ENCODE measurements around the gene DNAJB1. TPM values are rescaled to one million over a fixed set of nuclear protein-coding genes. Genes with fewer than 3 reads are reported as not detected.

The DNAJB1 gene
- total and polyA plus RNA-seq, 2 of the 13 experiments (the other 11 are each of a cell fraction or from before 2014, with no cell fraction given), result 87.5 to 97.3 TPM

DNA sequence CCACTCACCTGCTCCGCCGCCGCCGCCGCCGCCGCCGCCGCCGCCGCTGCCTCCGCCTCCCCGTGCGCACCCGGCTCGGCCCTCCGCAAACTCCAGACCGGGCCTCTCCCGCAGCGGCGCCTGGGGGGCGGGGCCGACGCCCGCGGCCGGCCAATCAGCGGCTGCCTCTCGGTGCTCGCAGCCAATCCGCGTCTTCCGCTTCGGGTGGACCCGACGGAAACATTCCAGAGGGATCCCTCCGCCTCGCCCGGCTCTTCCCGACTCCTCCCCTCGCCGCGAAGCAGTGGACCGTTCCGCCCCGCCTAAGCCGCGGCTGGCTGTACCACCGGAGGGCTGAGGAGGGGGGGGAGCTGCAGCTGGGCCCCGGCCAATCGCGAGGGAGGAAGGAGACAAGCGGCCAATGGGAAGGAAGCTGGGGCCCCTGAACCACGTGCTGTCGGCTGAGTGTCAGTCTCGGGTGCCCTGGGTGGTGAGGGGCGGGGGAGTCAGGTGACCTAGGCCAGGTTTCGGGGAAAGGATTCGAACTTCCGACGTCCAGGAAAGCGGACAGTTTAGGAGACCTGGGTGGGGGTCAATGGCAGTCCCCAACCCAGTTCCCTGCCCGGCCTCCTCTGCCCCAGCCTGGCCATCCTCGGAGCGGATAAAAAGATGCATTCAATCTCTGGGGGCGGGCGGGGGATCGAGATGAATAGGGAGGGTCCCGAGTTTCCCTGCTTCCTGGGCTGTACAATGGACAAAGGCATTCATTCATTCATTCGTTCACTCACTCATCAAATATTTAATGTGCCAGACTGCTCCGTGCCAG lies 22.0 kb downstream of the DNAJB1 start, which contains the start of gene GIPC1 (continued):
- TF ChIP-seq KDM2A (CRISPR knock-in tag; IDR thresholded peaks at IDR 0.05; ENCODE audit: borderline replicate concordance, low read depth) (peak; percentile 73; the same call in 1 of the 2 replicates), ZNF781 (CRISPR knock-in tag; IDR thresholded peaks at IDR 0.05; ENCODE audit: borderline replicate concordance, not compliant biosample characterization) (peak; percentile 66), BCL6 (CRISPR knock-in tag; IDR thresholded peaks at IDR 0.05) (0 out of 2 replicates have a peak, but pooled peaks have one; percentile 28), ZNF468 (CRISPR knock-in tag; IDR thresholded peaks at IDR 0.05) (no peak), ARNT (IDR thresholded peaks at IDR 0.05) (no peak), AHDC1 (CRISPR knock-in tag; IDR thresholded peaks at IDR 0.05; ENCODE audit: borderline replicate concordance) (no peak), KDM1A (CRISPR knock-in tag; IDR thresholded peaks at IDR 0.05) (peak; percentile 42; the same call in 1 of the 2 replicates), ADNP (CRISPR knock-in tag; IDR thresholded peaks at IDR 0.05) (0 out of 2 replicates have a peak, but pooled peaks have one; percentile 70), KDM5B (CRISPR knock-in tag; IDR thresholded peaks at IDR 0.05; ENCODE audit: borderline replicate concordance) (peak; percentile 37; the same call in 1 of the 2 replicates), MYNN (CRISPR knock-in tag; IDR thresholded peaks at IDR 0.05; ENCODE audit: low read depth) (0 out of 2 replicates have a peak, but pooled peaks have one; percentile 42), FOXK1 (CRISPR knock-in tag; IDR thresholded peaks at IDR 0.05; ENCODE audit: borderline replicate concordance, low read depth) (peak; percentile 79), ZNF282 (IDR thresholded peaks at IDR 0.05; ENCODE audit: partially characterized antibody) (no peak), NFIB (CRISPR knock-in tag; IDR thresholded peaks at IDR 0.05; ENCODE audit: borderline replicate concordance) (no peak), ZMYM4 (CRISPR knock-in tag; IDR thresholded peaks at IDR 0.05) (peak; percentile 85), PRPF4 (IDR thresholded peaks at IDR 0.05; ENCODE audit: low read depth, low read length, poor library complexity, severe bottlenecking) (no peak)
- TF ChIP-seq, protein P1, sequence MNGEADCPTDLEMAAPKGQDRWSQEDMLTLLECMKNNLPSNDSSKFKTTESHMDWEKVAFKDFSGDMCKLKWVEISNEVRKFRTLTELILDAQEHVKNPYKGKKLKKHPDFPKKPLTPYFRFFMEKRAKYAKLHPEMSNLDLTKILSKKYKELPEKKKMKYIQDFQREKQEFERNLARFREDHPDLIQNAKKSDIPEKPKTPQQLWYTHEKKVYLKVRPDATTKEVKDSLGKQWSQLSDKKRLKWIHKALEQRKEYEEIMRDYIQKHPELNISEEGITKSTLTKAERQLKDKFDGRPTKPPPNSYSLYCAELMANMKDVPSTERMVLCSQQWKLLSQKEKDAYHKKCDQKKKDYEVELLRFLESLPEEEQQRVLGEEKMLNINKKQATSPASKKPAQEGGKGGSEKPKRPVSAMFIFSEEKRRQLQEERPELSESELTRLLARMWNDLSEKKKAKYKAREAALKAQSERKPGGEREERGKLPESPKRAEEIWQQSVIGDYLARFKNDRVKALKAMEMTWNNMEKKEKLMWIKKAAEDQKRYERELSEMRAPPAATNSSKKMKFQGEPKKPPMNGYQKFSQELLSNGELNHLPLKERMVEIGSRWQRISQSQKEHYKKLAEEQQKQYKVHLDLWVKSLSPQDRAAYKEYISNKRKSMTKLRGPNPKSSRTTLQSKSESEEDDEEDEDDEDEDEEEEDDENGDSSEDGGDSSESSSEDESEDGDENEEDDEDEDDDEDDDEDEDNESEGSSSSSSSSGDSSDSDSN (CRISPR knock-in tag; IDR thresholded peaks at IDR 0.05), result peak; percentile 61
